Activated CD8-positive, alpha-beta memory T cell treated with anti-CD3 and anti-CD28 coated beads, Interleukin-2, amount 50 U/mL, for 1 hour (primary cell): ENCODE measurements around the gene AMZ2.
A peak's percentile ranks its signal among the peaks of the same experiment; 100 is the strongest.
"Not testable (repeated sequence)": the region's sequence is repeated elsewhere in the genome, so short reads cannot be mapped to it uniquely, and the experiment has no call there.

Experiments
- DNase-seq: peaks from one replicate; pipeline ENCODE4 v3.0.0-alpha.2; 2020; ENCODE audit errors: extremely low read depth

The AMZ2 gene

GRCh38 chr17:68247445-68248198 lies at the start of gene AMZ2:
Gene AMZ2 (plus strand): TSS chr17:68248043. CDS start chr17:68250188, 2,145 bp downstream.
- peak; percentile 83 for DNase-seq

- DNase-seq, result no peak
Measured at GRCh38 chr17:68198931-68199836, 48.7 kb upstream of the AMZ2 start.

GRCh38 chr17:68199837-68200688 lies 47.8 kb upstream of the AMZ2 start:
- DNase-seq, result no peak

GRCh38 chr17:68200689-68201417 lies 47.0 kb upstream of the AMZ2 start:
- no peak for DNase-seq

GRCh38 chr17:68201418-68201771 lies 46.4 kb upstream of the AMZ2 start:
- not testable (repeated sequence) for DNase-seq

- not testable (repeated sequence) for DNase-seq
Measured at GRCh38 chr17:68202321-68202720, 45.5 kb upstream of the AMZ2 start.

GRCh38 chr17:68204736-68205135 lies 43.1 kb upstream of the AMZ2 start:
- DNase-seq, result no peak

- peak; percentile 76 for DNase-seq
Measured at GRCh38 chr17:68205251-68205807, 42.5 kb upstream of the AMZ2 start.

- no peak for DNase-seq
Measured at GRCh38 chr17:68205808-68206720, 41.8 kb upstream of the AMZ2 start.

GRCh38 chr17:68207651-68208253 lies 40.1 kb upstream of the AMZ2 start:
- DNase-seq, result no peak

GRCh38 chr17:68208651-68209050 lies 39.2 kb upstream of the AMZ2 start:
- DNase-seq, result not testable (repeated sequence)

- not testable (repeated sequence) for DNase-seq
Measured at GRCh38 chr17:68209191-68209900, 38.5 kb upstream of the AMZ2 start.

- DNase-seq, result no peak
Measured at GRCh38 chr17:68210570-68211315, 37.1 kb upstream of the AMZ2 start.

GRCh38 chr17:68213428-68214411 lies 34.1 kb upstream of the AMZ2 start:
- DNase-seq, result not testable (repeated sequence)

GRCh38 chr17:68215453-68215852 lies 32.4 kb upstream of the AMZ2 start:
- DNase-seq, result not testable (repeated sequence)

- not testable (repeated sequence) for DNase-seq
Measured at GRCh38 chr17:68219429-68219828, 28.4 kb upstream of the AMZ2 start.

- not testable (repeated sequence) for DNase-seq
Measured at GRCh38 chr17:68220186-68220585, 27.7 kb upstream of the AMZ2 start.
